Muscle of arm (tissue), 12 donors: ENCODE results near the gene RBMS1. TPM values are rescaled to one million over a fixed set of nuclear protein-coding genes. Genes with fewer than 3 reads are reported as not detected.

ENCODE experiments used
- DNase-seq: peaks from one replicate; pipeline ENCODE4 v3.0.0-alpha.2; 2013
- polyA plus RNA-seq, 12 donors: library from polyadenylated mRNA; unstranded; fragments of 120-200 nt; gene quantifications; one replicate each; pipeline ENCODE4 v1.2.1, GENCODE V29; 2013; ENCODE audit not compliant: insufficient read length in 12 of 12

Gene RBMS1
- polyA plus RNA-seq, 12 donors: 54.1 to 280 (median 76.3) TPM

- no peak for DNase-seq
Measured at GRCh38 chr2:160309585-160309984, 184.0 kb downstream of the RBMS1 start.

- no peak for DNase-seq
Measured at GRCh38 chr2:160308915-160309314, 184.7 kb downstream of the RBMS1 start.

- no peak for DNase-seq
Measured at GRCh38 chr2:160308476-160308875, 185.1 kb downstream of the RBMS1 start.

- peak; percentile 72 for DNase-seq
Measured at GRCh38 chr2:160306985-160307384, 186.6 kb downstream of the RBMS1 start.

DNA sequence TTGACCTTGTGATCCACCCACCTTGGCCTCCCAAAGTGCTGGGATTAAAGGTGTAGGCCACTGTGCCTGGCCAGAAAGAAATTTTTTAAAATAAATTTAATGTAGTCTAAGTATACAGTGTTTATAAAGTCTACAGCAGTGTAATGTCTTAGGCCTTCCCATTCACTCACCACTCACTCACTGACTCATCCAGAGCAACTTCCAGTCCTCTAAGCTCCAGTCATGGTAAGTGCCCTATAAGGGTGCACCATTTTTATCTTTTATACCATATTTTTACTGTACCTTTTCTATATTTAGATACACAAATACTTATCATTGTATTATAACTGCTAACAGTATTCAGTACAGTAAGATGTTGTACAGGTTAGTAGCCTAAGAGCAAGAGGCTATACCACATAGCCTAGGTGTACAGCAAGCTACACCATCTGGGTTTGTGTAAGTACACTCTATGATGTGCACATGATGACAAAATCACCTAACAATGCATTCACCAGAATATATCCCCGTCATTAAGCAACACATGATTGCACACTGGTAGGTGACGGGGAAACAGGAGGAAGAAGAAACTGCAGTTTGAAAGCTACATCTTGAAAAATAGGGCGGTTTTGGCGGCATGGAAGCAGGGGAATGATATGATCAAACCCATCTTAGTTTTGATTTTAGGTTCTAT is 188.4 kb downstream of the RBMS1 start:
- no peak for DNase-seq

DNA sequence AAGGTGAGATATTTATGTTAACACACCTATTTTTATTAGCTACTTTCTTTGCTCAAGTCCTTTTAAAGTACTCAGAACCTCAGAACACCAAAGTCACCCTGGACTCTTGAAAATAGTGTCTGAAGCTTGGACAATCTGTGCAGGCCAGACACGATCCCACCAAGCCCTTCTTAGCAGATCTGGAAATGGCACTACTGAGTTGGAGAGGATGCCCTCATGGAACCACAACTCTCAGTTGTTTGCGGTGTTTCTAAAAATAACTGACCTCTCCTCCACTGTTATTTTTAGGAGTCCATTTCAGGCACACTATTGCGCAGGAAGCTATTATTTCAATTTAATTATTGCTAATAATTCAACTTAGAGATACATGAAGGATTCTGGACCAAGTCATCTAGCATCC is 190.1 kb downstream of the RBMS1 start:
- no peak for DNase-seq

GRCh38 chr2:160303076-160303475 is 190.5 kb downstream of the RBMS1 start:
- DNase-seq: no peak

- DNase-seq: no peak
Measured at GRCh38 chr2:160301420-160301819, 192.2 kb downstream of the RBMS1 start.

GRCh38 chr2:160300203-160300602 is 193.4 kb downstream of the RBMS1 start:
- DNase-seq: no peak

DNA sequence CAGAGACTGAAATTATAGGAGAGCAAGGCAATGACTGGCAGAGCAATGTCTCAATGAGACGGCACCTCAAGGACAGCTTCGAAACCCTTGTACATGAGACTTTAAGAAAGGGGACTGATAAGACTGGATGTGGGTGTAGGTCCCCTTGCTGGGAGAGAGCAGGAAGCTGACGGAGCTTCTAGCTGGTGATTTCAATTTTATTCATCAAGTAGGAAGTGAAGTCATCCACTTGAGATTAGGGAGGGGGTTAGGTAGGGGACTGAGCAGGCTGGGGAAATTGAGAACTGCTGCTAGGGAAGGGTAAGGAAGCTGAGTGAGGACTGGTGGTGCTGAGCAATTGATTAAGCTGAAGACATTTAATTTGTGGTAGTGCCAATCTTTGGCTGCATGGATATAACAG is 194.1 kb downstream of the RBMS1 start:
- DNase-seq: no peak

DNA sequence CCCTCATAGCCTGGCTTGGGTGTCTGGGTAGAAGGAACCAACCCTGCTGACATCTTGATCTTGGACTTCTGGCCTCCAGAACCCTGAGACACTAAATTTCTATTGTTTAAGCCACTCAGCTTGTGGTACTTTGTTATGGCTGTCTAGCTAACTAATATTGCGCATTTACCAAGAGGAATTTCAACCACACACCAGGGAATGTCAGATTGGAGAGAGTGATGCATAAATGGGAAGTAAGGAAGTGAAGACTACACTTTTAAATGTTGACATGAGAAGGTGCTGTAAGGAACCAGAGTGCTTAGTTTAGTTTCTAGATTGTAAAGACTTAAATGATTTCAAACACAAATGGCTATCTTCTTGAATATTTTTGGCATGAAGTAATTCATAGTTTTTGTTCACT is 194.6 kb downstream of the RBMS1 start:
- DNase-seq: no peak

DNA sequence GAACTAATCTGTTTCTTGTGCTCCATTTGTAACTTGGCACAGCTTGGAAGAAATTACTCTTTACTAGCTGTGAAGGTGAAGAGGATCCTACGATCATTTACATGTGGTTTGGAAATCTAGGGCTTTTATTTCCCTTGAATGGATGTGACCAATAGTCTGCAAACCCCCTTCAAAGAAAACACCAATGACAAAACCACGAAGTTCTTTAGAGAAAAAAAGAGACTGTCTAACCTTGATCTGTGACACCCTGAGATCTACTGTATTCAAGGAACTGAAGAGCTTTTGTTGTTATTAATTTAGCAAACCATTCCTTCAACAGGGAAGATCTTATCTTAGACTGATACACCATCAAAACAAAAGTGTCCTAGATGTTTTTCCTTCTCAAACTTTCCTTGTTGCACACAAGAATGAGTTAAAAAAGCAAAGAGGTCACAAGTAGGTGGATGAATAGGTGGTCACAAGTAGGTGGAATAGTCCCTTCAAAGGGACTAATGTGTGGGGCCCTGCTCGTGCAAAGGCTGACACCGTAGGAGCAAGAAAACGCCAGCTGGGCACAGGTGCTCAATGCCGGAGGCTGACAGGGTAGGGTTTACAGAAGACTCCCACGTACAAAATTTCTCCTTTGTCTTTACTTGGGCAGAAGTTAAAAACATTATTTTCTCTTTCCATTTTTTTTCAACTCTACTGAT is 197.9 kb downstream of the RBMS1 start:
- no peak for DNase-seq

DNA sequence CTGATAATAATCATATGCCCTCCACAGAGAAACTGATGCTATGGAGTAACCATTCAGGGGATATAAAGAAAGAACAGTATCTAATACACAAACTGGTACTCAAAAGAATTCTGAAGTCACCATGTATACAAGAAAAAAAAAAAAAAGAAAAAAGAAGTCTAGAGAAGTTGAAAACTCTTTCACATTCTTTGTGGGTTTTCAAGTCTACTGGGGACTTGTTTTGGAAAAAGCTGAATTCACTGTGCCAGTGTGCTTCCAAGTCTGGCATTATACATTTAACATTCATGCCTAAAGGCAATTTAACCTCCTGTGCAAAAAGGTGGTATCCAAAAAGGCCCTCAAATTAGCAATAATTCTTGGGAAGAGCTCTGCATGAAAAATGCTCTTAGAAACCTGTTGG is 198.7 kb downstream of the RBMS1 start:
- DNase-seq: no peak

DNA sequence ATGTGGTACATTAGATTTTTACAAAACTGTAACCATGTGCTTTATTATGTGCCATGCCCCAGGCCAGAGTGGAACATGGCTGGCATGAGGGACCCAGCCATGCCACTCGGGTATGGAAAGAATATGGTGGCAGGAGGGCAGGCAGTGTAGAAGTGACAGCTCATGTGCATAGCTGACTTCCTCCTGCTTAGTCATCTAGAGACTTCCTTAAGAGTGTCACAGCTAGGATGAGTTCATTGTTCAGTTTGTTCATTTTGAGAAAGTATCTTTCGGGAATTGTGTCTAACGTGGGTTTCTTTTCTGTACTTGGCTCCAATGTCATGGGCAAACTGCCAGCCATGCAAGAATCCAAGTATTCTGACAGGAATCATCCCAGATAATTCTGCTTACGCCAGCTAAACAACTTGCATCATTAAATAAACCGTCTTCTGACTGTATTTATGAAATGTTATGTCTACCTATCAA is 199.2 kb downstream of the RBMS1 start:
- peak; percentile 61 for DNase-seq

DNA sequence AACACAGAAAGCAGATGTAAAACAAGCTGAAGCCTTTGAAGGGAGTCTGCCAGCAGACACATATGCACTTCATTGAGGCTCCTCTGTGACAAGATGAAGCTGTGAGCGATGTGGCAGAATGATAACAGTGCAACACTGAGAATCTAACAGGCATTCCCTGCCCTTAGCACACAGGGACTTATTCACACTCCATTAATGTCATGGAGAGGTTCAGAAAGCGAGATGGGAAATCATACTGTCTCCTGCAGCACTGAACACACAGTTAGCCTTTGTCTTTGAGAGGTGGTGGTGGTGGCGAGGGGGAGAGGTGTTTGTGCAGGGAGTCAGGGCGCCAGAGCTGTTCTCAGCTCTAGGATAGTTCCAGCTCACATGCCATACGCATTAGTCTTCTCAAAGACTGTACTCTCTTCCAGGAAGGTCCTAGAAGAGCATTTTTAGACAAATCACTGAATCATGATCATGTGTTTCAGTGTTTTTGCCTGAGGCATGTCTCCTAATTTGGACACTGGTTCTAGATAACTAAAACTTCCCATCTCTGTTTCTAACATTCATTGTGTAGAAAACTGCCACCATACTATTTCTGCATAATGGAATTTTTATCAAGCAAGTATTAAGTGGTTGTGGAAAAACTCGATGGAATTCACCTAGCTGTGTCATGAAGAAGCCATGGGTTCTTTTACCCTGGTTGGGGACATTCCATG is 200.1 kb downstream of the RBMS1 start:
- DNase-seq: no peak

GRCh38 chr2:160292225-160292624 is 201.4 kb downstream of the RBMS1 start:
- no peak for DNase-seq

DNA sequence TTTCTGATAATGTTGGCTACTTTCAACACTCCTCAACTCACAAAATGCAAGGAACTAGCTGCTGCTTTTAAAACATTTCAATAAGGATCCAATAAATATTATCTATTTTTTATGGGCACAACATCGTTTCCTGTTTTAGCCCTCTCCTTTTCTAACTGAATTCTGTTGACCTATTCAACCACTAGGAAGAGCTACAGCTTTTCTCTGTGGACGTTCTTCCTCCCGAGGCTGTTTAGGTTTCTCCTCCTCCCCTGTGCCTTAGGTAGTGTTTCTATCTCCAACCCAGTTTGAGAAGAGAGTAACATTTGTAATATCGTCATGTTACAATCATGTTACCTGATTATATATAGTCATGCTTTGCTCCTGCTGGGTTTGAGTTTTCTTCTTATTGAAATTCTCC is 202.2 kb downstream of the RBMS1 start:
- no peak for DNase-seq

GRCh38 chr2:160290598-160290997 is 203.0 kb downstream of the RBMS1 start:
- no peak for DNase-seq

DNA sequence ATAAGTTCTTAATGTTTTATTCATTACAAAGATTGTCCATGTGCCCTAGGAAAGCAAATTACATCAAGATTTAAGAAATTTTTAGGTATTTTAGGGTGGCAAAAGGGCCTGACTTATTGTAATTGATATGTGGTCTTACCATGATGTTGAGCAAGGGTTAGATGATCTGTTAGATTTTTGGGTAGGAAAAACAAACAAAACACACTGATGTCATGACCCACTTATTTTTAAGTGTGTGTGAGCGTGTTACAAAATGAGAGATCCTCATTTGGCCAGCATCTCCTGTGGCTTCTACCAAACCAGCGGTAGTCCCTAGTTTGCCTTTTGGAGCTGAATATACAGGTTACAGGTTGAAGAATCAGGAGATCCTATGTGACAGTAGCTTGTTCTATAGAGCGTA is 203.8 kb downstream of the RBMS1 start:
- DNase-seq: no peak

DNA sequence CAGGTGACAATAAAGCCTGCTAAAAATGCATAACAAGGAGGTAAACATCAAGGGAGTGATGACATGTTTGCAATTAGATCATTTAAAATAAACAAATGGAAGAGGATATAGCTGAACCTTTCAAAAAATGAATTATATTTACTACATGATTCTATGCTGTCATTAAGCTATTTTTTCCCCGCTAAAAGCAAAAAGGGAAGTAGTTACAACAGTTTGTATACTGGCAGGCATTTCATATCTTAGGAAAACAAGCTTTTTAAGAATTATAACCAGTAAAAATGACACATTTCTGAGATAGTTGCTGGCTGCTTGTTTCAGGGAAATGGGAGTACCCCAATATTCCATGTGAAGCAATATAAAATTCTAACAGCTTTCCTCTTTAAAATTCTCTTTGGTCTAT is 204.5 kb downstream of the RBMS1 start:
- no peak for DNase-seq

GRCh38 chr2:160288324-160288723 is 205.3 kb downstream of the RBMS1 start:
- DNase-seq: no peak

GRCh38 chr2:160287476-160287875 is 206.1 kb downstream of the RBMS1 start:
- no peak for DNase-seq

DNA sequence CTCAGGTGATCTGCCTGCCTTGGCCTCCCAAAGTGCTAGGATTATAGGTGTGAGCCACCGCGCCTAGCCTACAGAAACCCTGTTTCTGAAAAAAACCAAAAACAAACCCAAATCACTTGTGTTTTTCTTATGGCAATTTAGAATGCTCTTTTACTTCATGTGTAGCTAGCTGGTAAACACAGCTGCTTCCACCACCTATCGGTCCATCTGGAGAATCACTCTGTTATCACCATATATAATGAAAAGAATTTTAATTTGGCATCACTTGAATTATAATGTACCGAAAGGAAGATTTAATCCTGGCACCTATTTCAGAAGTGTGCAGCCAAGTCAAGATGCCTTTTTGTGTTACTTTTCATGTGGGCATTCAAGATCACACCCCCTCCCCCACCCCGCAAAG is 207.1 kb downstream of the RBMS1 start:
- DNase-seq: no peak
